Endometrial microvascular endothelial cells (primary cell): Measurements from ENCODE around the gene PSMD4. TPM values are rescaled to one million over a fixed set of nuclear protein-coding genes. Genes with fewer than 3 reads are reported as not detected.

ENCODE experiments used
- in situ Hi-C: cut with HindIII; loops from 2 replicates; pipeline ENCODE4 v1.10.0; 2017; ENCODE audit warnings: low sequenced_read_pairs, low pct_unique_long_range_greater_than_20kb; ENCODE audit errors: inconsistent ontology term
- total RNA-seq: library from RNA; depleted of rRNA; stranded (reverse); fragments of >200 nt; gene quantifications from one replicate; pipeline ENCODE4 v1.2.3, GENCODE V29; 2015; ENCODE audit errors: inconsistent ontology term

PSMD4 gene
- total RNA-seq, 1 donor from 2014 or later: 163 TPM

- in situ Hi-C loops: no loop called here
Measured at GRCh38 chr1:151290709-151291303, 36.3 kb downstream of the PSMD4 start.

GRCh38 chr1:151292207-151293030 lies 37.9 kb downstream of the PSMD4 start:
- in situ Hi-C loops: no loop called here

- in situ Hi-C loops: no loop called here
Measured at GRCh38 chr1:151293093-151293492, 38.6 kb downstream of the PSMD4 start.

GRCh38 chr1:151294742-151295462 lies 40.4 kb downstream of the PSMD4 start:
- in situ Hi-C loops: no loop called here

- in situ Hi-C loops: no loop called here
Measured at GRCh38 chr1:151309811-151310323, 55.3 kb downstream of the PSMD4 start.

- in situ Hi-C loops: no loop called here
Measured at GRCh38 chr1:151311011-151311410, 56.5 kb downstream of the PSMD4 start.

- in situ Hi-C loops: no loop called here
Measured at GRCh38 chr1:151311589-151312331, 57.2 kb downstream of the PSMD4 start.

- in situ Hi-C loops: no loop called here
Measured at GRCh38 chr1:151312411-151312810, 57.9 kb downstream of the PSMD4 start.

- in situ Hi-C loops: no loop called here
Measured at GRCh38 chr1:151312826-151313225, 58.3 kb downstream of the PSMD4 start.

- in situ Hi-C loops: no loop called here
Measured at GRCh38 chr1:151313501-151313900, 59.0 kb downstream of the PSMD4 start.

GRCh38 chr1:151314137-151314875 lies 59.8 kb downstream of the PSMD4 start:
- in situ Hi-C loops: no loop called here

GRCh38 chr1:151315565-151316235 lies 61.2 kb downstream of the PSMD4 start:
- in situ Hi-C loops: no loop called here

Other genes starting within 250 kb of the PSMD4 start
- gene MINDY1, start 247.8 kb upstream of the PSMD4 start, total RNA-seq: 9.4 TPM
- gene PRUNE1, start 246.3 kb upstream of the PSMD4 start, total RNA-seq: 6.3 TPM
- not detected for gene BNIPL, start 218.1 kb upstream of the PSMD4 start, total RNA-seq
- gene C1orf56, start 207.0 kb upstream of the PSMD4 start, total RNA-seq: 4.6 TPM
- gene CDC42SE1, start 195.1 kb upstream of the PSMD4 start, total RNA-seq: 75.7 TPM
- 14.2 TPM for gene MLLT11, start 194.3 kb upstream of the PSMD4 start, total RNA-seq
- gene GABPB2, start 184.0 kb upstream of the PSMD4 start, total RNA-seq: 14.4 TPM
- gene SEMA6C, start 108.1 kb upstream of the PSMD4 start, total RNA-seq: 51.7 TPM
- 0.37 TPM for gene TNFAIP8L2, start 98.1 kb upstream of the PSMD4 start, total RNA-seq
- 2.5 TPM for gene LYSMD1, start 88.8 kb upstream of the PSMD4 start, total RNA-seq
- gene SCNM1, start 88.6 kb upstream of the PSMD4 start, total RNA-seq: 34.4 TPM
- not detected for gene TMOD4, start 78.8 kb upstream of the PSMD4 start, total RNA-seq
- gene VPS72, start 64.5 kb upstream of the PSMD4 start, total RNA-seq: 69.4 TPM
- 50.7 TPM for gene PIP5K1A, start 56.2 kb upstream of the PSMD4 start, total RNA-seq
- 13.5 TPM for gene ZNF687, start 27.6 kb downstream of the PSMD4 start, total RNA-seq
- gene PI4KB, start 72.7 kb downstream of the PSMD4 start, total RNA-seq: 49.6 TPM
- 64.3 TPM for gene RFX5, start 92.5 kb downstream of the PSMD4 start, total RNA-seq
- gene SELENBP1, start 118.0 kb downstream of the PSMD4 start, total RNA-seq: 12.7 TPM
- gene PSMB4, start 144.8 kb downstream of the PSMD4 start, total RNA-seq: 451 TPM
- gene POGZ, start 204.8 kb downstream of the PSMD4 start, total RNA-seq: 19.2 TPM